Dedifferentiated amniotic fluid mesenchymal stem cell (primary cell): ENCODE measurements around the gene WNT2.

Experiments used
- DNase-seq: peaks from one replicate; pipeline ENCODE4 v3.0.0-alpha.2; 2016; ENCODE audit errors: extremely low spot score

Gene WNT2

DNA sequence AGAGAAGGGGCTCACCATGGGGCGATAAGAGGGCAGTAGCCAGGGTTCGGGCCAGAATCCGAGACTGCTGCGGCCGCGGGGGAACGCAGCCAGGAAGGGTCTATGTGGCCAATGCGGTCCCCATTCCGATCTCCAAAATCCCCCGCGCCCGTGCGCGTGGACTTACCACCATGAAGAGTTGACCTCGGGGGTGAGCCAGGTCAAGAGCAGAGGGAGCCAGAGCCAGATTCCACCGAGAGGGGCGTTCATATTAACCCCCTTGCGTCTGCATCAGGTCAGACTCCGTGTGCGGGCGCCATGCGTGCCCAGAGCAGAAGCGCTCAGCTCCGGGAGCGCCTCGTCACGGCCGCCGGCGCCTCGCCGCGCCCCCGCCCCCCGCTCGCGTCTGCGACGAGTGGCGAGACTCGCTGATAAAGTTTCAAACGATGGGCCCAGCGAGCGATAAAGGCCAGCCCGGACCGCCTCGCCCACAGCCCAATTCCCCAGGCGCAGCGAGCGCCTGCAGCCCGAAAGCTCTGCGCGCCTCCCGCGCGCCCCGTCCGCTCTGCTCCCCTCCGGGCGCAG is at the start of gene WNT2:
Gene WNT2, minus strand, starts transcription at position 318 of the 564 bp plus-strand sequence. Its CDS starts 69 bp downstream, at position 249.
- no peak for DNase-seq

GRCh38 chr7:117372073-117372472 is 49.2 kb upstream of the WNT2 start:
- DNase-seq = no peak

DNA sequence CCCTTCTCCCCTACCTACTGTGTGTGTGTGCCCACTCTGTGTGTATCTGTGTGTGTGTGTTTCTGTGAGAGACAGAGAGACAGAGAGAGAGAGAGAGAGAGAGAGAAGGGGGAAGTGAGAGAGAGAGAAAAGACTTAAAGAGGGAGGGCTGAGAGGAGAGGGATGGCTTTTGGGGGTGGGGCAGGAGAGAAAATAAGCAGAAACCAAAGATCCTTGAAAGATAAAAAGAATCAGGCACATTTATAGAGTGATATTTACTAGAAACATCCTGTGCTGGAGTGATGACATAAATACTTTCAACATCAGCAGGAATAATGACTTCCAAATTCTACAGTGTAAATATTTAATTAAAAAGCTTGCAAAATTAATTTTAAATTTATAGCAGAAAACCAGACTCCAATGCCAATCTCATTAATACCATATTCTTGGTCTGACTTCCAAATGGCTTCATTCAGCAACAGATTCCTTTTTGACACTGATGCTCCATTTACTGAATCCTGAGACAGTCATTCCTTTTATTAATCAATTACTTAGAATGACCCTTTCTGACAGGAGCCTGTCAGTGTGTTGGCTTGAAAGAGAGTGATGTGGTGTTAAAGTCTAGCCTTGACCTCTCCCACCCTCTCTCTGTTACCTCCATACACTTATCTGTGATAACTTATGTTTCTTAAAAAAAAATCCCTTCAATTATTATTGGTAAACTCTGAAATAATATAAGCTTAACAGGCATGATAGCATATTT is 41.7 kb upstream of the WNT2 start:
- DNase-seq = no peak

DNA sequence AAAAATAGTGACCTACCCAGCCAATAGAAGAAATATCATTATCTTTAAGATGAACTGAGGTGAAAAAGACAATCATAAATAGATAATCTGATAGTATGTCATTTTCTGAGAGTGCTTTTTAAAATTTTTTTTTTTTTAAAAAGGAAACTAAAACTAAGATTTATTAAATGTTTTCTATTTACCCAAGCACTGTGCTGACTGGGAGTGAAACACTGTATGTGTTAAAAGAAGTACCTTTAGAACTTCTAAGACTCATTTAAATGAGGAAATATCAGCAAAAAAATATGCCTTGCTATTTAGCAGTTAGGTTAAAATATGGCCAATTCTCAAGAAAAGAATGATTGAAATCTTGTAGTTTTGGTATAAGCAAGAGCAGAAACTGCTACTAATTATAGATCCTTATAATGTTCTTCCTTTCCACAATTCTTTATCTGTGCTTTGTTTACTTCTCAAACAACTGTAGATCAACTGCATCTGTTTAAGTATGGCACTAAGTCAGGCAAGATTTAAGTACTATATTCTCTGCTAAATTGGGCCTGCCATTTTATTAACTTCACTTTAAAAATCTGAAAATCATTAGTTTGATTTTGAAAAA is 39.5 kb upstream of the WNT2 start:
- no peak for DNase-seq

GRCh38 chr7:117350027-117350426 is 27.2 kb upstream of the WNT2 start:
- no peak for DNase-seq

DNA sequence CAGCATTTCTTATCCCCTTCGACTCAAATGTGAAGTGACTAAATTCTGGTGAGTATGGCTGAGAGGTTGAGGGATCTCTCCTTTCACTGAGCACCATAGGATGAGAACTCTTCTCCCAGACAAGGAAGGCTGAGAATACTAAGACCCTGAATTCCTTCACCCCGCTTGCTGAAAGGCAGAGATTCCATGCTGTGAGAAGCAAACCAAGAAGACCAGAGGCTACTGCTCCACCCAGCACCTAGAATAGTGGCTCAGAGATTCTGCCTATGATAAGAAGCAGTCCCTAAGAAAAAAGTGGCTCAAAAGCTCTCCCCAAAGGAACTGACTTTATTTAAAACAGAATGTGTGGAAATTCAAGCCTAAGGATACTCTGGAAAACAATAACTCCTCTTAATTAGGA is 26.7 kb upstream of the WNT2 start:
- no peak for DNase-seq

DNA sequence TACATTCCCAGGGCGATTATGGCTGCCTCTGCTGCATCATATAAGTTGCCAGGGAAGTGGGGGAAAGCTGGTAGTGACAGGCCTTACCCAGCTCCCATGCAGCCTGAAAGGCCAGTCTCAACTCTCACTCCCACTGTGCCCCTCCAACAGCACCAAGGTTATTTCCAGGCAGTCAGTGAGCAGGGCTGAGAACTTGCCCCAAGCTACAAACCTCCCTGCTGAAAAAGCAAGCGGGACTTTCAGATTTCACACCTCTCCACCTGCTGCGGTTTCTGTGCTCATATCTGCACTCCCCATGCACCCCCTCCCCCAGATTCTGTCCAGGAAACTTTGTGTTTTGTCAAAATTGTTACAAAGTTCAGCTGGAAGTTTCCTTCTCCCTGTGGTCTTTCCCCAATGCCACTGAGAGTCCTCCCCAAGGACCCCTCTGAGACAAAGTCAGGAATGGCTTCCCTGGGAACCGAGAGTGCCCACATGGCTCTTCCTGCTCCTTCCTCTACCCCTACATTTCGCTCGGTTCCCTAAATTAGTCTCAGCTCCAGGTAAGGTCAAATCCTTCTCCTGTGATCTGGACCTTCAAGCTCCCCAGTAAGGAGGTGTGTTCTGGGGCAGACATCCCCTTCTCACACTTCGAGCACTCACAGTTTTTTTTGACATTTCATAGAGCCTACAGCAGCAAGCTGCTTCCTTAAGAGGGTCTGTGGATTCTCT is 25.3 kb upstream of the WNT2 start:
- no peak for DNase-seq

GRCh38 chr7:117347480-117347879 is 24.6 kb upstream of the WNT2 start:
- no peak for DNase-seq

- DNase-seq = no peak
These were observed 23.3 kb upstream of the WNT2 start for GRCh38 chr7:117346161-117346560.

- no peak for DNase-seq
These were observed 15.2 kb upstream of the WNT2 start for GRCh38 chr7:117338020-117338419.

DNA sequence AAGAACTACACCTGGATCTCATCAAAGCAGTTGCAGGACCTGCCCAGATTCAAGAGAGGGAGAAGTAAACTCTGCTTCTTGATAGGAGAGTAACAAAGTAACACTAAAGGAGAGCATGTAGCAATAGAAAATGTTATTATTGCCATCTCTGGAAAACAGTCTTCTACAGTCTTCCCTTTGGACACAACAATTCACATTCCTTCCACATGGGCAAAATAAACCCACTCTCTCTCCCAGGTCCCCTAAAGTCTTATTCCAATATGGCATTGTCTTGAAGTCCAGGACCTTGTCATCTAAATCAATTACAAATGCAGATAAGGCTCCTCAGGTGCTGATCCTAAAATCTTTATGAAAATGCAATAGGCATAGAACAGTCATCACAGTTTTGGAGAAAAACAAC is 10.3 kb upstream of the WNT2 start:
- DNase-seq = no peak

DNA sequence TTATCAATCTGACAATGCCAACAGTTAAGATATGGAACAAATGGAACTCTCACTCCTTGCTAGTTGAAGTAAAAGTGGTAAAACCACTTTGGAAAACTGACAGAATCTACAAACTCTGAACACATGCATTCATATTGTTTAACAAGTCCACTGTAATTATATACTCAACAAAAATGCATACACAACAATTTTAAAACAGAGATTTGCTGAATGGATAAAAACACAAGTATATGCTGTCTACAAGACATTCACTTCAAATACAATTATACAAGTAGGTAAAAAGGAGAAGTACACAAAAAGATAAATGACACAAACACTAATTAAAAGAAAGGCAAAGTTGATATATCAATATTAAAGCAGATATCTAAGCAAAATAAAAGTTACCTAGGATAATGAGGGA is 9.2 kb upstream of the WNT2 start:
- DNase-seq = no peak

GRCh38 chr7:117325836-117326235 is 3.0 kb upstream of the WNT2 start:
- DNase-seq = no peak

- no peak for DNase-seq
These were observed 2.1 kb upstream of the WNT2 start for GRCh38 chr7:117324960-117325359.

DNA sequence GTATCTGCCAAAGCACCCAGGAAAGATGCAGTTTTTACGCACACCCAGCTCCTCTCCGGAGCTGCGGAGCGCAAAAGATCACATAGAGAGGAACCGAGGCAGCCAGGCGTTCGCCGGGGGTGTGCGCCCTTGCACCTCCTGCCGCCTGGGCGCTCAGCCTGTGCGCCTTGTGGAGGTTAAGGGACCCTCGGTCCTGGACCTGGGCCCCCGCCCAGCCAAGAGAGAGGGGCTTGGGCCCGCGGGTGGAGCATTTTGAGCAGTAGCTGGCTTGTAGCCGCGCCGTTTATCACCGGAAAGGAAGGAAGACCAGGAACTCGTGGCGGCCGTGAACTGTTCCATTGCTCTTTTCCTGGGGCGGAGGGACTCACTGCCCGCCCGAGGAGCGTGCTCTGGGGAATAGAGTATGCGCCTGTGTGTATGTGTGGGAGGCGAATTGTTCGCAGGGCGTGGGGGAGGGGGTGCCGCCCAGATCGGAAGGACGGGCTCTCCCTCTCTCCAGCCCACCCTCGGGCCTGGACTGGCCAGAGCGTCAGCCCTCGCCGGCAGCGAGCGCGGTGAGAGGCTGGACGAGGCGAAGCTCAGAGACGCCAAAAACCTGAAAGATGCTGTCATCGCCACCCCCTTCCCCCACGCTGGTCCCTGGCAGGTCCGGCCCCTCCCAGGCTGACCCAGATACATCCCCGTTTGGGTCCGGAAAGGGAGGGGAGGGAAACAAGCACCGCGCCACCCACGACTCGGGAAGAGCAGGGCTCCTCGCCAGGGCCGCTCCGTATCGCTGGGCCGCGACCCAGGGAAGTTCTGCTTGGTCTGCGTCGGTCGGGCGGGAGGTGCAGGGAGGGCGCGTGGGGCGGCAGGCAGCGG is 1.2 kb upstream of the WNT2 start:
- no peak for DNase-seq

DNA sequence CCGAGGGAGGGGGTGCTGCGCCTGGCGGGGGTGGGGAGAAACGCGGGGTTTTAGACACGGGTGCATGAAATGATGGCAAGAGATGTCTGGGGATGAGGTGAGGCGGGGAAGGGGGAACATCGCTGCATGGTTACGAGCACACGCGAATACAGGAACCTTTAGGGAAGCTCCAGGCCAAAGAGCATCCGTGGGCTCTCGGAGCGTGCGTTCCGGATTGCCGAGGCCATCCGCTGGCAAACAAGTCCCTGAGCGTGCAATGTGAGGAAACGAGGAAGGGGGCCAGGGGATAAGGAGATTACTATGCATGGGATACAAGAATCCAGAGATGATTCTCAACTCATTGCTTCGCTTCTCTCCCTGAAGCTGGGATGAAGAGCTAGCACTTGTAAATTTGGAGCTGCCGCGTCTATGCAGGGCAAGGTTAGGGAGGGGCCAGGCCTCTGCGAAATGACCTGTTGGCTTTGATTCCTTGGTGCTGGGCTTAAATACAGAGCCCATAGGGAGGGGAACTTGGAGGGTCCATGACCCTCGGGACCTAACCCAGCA is 520 bp upstream of the WNT2 start:
- no peak for DNase-seq

GRCh38 chr7:117320523-117320922 is 2.3 kb downstream of the WNT2 start:
- no peak for DNase-seq

GRCh38 chr7:117319181-117319580 is 3.7 kb downstream of the WNT2 start:
- no peak for DNase-seq

- DNase-seq = no peak
These were observed 9.3 kb downstream of the WNT2 start for GRCh38 chr7:117313582-117313981.

DNA sequence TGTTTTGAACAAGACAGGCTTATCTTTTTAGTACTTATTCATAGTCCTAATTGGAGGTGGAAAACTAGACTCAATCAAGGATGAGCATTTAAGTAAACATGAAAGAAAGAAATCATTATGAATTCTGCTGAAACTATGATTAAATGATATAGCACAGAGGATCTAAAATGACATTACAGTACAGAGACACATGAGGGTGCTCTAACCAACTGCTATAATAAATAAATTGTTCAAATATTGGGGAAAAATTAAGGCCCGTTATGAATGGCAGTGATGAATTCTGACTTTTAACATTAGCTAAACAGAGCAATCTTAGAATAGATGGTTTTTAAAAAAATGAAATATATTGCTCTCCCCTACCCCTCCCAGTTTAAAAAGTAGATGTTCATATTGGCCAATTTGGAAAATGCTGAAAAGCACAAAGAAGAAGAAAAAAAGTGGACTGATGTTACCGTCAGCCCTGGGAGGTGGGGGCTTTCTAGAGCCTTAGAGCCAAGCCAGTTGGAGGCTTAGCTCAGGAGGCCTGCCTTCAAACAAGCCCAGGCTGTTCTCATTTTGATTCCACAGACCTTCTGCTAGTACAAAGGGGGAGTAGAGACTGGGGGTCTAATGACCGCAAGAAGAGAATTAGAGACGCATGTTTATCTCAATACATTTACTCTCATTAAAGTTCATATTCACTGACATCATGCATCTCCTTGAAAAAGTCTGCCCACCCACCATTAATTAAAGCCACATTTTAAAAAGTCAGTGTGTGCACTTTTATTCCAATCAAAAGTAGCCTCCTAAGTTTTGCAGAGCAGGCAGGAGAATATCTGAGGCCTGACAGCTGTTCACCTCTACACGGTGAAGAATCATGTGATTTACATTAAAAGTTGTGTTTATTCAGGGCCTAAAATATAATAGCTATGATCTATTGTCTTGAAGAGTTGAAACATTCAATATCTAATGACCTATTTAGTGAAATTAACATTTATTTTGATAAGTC is 10.0 kb downstream of the WNT2 start:
- no peak for DNase-seq
